Measurements from ENCODE around the gene THSD7A. TPM values are rescaled to one million over a fixed set of nuclear protein-coding genes. Genes with fewer than 3 reads are reported as not detected.

Gene THSD7A
- total RNA-seq, 2 experiments from 2014 or later = not detected

DNA sequence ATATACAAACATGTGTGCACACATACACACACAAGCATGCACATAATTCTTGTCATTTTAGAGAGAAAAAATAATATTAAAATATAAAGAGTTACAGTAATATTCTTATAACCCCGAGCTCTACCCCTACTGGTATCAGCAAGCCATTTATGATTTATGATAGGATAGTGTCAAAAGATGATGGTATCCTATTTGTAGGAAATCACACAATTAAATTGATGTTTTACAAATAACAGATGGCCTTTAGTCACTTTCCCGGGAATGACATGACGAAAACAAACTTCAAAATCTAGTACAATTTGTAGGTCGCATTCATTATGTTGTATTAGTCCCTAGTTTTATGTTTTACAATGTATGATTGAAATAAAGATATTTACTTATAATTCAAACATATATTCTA, 36.8 kb downstream of the THSD7A start:
- CTCF ChIA-PET = interaction anchor here (0.5 kb wide), 1 partner anchor 664 kb away, joined by 3 read pairs; no protein-coding TSS in a partner anchor
- Mint-ChIP-seq H3K27me3 (no peaks in the 10 kb centered on the region), H3K27ac (no peak overlapping the region), H3K36me3 (no peaks in the 10 kb centered on the region), H3K9me3 (no peaks in the 10 kb centered on the region), H3K4me1 (ENCODE audit: low read depth) (no peaks in the 10 kb centered on the region), H3K4me3 (no peak overlapping the region)
- no peak for DNase-seq
- POLR2A ChIA-PET = no interaction called here
- intact Hi-C loops (cut with micrococcal nuclease) = no loop called here

DNA sequence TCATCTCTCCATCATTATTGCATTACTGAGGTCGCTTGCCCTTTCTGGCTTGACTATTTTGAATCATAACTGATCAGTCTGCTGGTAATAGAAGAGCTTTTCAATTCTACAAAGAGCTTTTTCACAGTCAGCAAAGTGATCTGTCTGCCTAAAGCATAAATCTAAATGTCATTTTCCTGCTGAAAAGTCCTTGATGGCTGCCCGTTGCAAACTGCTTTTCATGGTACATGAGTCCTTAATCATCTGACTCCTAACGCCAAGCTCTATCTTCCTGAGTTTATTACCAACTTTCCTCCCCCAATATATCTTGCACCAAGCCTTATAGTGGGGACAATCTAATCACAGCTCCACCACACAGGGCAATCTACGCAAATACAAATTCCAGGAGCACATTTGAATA, 39.8 kb downstream of the THSD7A start:
- Mint-ChIP-seq H3K27me3 (no peaks in the 10 kb centered on the region), H3K27ac (no peak overlapping the region), H3K36me3 (no peaks in the 10 kb centered on the region), H3K4me1 (ENCODE audit: low read depth) (no peaks in the 10 kb centered on the region), H3K9me3 (no peaks in the 10 kb centered on the region), H3K4me3 (no peak overlapping the region)
- intact Hi-C loops (cut with micrococcal nuclease) = no loop called here
- ChIA-PET CTCF (no interaction called here), POLR2A (no interaction called here)
- DNase-seq = no peak

DNA sequence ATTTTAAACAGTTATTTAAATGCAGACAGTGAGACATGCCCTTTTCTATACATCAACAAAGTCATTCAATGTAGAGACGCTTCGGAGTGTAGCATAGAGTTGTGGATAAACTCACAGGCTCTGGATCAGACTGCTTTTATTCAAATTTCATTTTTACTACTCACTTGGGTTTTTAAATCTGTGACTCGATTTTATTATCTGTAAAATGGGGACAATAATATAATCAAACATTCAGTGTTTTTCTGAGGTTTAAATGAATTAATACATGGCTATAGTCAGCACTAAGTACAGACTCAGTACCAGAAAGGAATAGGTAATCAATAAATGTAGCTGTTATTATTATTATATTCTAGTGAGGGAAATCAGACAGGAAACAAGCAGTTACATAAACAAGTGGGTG, 43.4 kb downstream of the THSD7A start:
- Mint-ChIP-seq H3K27me3 (no peaks in the 10 kb centered on the region), H3K27ac (no peak overlapping the region), H3K36me3 (no peaks in the 10 kb centered on the region), H3K4me1 (ENCODE audit: low read depth) (no peaks in the 10 kb centered on the region), H3K9me3 (no peaks in the 10 kb centered on the region), H3K4me3 (no peak overlapping the region)
- ChIA-PET POLR2A (no interaction called here), CTCF (interaction anchor here (1.0 kb wide), 1 partner anchor 8 kb away, joined by 3 read pairs; no protein-coding TSS in a partner anchor)
- intact Hi-C loops (cut with micrococcal nuclease) = no loop called here
- no peak for DNase-seq

DNA sequence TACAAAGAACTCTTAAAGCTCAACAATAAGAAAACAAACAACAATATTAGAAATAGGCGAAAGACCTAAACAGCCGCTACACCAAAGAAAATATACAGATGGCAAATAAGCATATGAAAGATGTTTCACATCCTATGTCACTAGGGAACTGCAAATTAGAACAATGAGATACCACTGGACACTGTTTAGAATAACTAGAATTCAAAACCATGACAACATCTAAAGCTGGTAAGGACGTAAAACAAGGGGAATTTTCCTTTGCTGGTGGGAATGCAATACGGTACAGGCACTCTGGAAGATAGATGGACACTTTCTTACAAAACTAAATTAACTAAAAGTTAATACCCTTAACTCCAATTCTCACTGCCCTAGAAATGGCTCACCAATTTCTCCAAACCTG, 44.5 kb downstream of the THSD7A start:
- ChIA-PET POLR2A (no interaction called here), CTCF (no interaction called here)
- DNase-seq = no peak
- H3K27me3 Mint-ChIP-seq = no peaks in the 10 kb centered on the region
- H3K9me3 Mint-ChIP-seq = no peaks in the 10 kb centered on the region
- H3K27ac Mint-ChIP-seq = no peak overlapping the region
- H3K4me1 Mint-ChIP-seq (ENCODE audit: low read depth) = no peaks in the 10 kb centered on the region
- intact Hi-C loops (cut with micrococcal nuclease) = no loop called here
- H3K36me3 Mint-ChIP-seq = no peaks in the 10 kb centered on the region
- H3K4me3 Mint-ChIP-seq = no peak overlapping the region

DNA sequence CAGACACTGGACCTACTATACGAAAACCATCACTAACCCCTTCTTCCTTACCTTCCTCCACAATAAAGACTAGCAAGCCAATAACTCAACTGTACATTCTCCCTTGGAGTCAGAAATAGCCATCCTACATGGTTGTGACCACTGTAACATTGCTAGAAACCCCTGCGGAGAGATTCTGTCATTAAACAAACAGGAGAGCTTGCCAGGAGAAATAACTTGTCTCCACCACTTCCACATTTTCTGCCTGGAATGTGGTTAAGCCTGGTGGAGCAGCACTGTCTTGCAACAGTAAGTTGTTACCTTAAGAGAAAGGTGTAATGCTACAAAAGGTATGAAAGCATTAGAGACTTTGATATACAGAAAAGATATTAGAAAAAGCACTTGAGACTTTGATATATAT, 45.8 kb downstream of the THSD7A start:
- intact Hi-C loops (cut with micrococcal nuclease) = no loop called here
- ChIA-PET POLR2A (no interaction called here), CTCF (no interaction called here)
- H3K27me3 Mint-ChIP-seq = no peaks in the 10 kb centered on the region
- H3K36me3 Mint-ChIP-seq = no peaks in the 10 kb centered on the region
- H3K27ac Mint-ChIP-seq = no peak overlapping the region
- DNase-seq = no peak
- H3K4me1 Mint-ChIP-seq (ENCODE audit: low read depth) = no peaks in the 10 kb centered on the region
- H3K4me3 Mint-ChIP-seq = no peak overlapping the region
- no peaks in the 10 kb centered on the region for H3K9me3 Mint-ChIP-seq

DNA sequence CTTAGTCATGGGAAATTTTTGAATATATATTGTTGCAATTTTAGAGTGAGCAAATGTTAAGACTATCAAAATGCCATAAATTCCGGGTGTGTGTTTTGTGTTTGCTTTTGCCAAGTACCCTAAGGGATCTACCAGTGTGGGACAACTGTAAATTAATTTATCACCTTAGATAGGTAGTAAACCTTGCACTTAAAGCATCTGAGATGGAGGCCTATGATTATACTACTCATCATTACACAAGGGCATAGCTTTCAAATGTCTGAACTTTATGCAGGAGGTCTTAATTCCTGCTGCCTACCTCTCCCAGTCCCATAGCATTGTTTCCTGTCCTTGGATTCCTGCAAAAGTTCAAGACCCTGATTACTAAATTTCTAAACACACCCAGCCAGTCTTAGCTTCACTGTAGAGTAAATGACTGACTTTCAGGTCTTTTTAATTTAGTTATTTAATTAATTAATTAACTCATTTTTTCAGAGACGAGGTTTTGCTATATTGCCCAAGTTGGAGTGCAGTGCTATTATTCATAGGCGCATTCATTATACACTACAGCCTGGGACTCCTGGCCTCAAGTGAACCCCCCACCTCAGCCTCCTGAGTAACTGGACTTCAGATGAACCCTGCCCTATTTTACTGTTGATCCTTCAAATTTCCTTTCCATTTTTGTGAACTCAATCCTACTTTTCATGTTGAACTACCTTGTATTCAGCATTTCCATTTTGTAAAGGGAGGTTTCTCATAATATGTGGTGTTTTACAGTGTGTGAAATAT, 47.0 kb downstream of the THSD7A start:
- H3K27me3 Mint-ChIP-seq = no peaks in the 10 kb centered on the region
- H3K36me3 Mint-ChIP-seq = no peaks in the 10 kb centered on the region
- no peak overlapping the region for H3K27ac Mint-ChIP-seq
- intact Hi-C loops (cut with micrococcal nuclease) = no loop called here
- H3K4me3 Mint-ChIP-seq = no peak overlapping the region
- H3K9me3 Mint-ChIP-seq = no peaks in the 10 kb centered on the region
- no peaks in the 10 kb centered on the region for H3K4me1 Mint-ChIP-seq (ENCODE audit: low read depth)
- DNase-seq = no peak
- POLR2A ChIA-PET = no interaction called here
- CTCF ChIA-PET = no interaction called here

DNA sequence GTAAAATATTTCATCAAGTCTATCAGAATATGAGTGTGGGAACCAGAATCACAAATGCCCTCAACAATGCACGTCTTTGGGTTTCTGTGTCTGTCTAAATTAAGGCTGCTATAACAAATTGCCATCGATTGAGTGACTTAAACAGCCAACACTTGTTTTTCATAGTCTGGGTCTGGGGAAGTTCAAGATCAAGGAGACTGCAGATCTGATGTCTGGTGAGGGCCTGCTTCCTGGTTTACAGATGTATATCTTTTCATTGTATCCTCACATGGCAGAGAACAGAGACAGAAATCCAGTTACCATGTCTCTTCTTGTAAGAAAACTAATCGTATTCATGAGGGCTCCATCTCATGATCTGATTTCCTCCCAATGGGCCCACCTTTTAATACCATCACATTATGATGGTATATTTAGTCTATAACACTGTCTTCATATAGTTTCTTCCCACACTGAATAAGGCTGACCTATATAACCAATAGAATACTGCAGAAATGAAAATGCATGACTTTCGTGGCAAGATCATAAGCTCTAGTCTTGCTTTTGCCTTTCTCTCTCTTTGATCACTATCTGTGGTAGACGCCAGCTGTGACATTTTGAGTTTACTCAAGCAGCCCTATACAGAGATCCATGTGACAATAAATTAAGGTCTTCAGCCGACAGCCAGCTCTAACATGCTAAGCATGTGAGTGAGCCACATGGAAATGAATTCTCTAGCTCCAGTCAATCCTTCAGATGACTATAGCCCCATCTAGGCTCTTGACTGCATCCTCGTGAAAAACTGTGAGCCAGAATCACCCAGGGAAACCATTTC, 51.9 kb downstream of the THSD7A start:
- DNase-seq = no peak
- H3K27ac Mint-ChIP-seq = no peak overlapping the region
- POLR2A ChIA-PET = no interaction called here
- CTCF ChIA-PET = interaction anchor here (0.7 kb wide), 1 partner anchor 9 kb away, joined by 3 read pairs; no protein-coding TSS in a partner anchor
- intact Hi-C loops (cut with micrococcal nuclease) = no loop called here
- H3K27me3 Mint-ChIP-seq = no peaks in the 10 kb centered on the region
- H3K4me3 Mint-ChIP-seq = no peak overlapping the region
- H3K36me3 Mint-ChIP-seq = no peaks in the 10 kb centered on the region
- H3K4me1 Mint-ChIP-seq (ENCODE audit: low read depth) = no peaks in the 10 kb centered on the region
- no peaks in the 10 kb centered on the region for H3K9me3 Mint-ChIP-seq

DNA sequence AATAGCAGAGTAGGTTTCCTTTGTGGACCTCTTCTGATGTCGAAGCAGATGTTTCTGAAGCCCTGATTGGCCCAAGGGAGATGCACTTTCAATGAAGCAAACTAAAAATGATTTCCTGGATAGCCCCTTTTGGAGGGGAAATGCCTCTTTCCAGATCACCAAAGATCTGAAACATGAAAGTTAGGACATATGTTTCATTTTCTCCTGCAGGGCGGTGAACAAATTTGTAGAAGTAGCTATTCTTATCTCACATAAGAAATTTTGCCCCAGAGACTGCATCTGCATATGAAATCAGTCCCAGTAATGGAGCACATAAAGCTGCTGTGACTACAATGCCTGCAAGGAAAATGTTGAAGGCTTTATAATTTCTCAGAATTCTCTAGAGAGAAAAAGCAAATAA, 56.0 kb downstream of the THSD7A start:
- intact Hi-C loops (cut with micrococcal nuclease) = no loop called here
- no peaks in the 10 kb centered on the region for H3K4me1 Mint-ChIP-seq (ENCODE audit: low read depth)
- ChIA-PET POLR2A (no interaction called here), CTCF (no interaction called here)
- H3K4me3 Mint-ChIP-seq = no peak overlapping the region
- H3K36me3 Mint-ChIP-seq = no peaks in the 10 kb centered on the region
- no peak for DNase-seq
- H3K27me3 Mint-ChIP-seq = no peaks in the 10 kb centered on the region
- no peaks in the 10 kb centered on the region for H3K9me3 Mint-ChIP-seq
- H3K27ac Mint-ChIP-seq = no peak overlapping the region

DNA sequence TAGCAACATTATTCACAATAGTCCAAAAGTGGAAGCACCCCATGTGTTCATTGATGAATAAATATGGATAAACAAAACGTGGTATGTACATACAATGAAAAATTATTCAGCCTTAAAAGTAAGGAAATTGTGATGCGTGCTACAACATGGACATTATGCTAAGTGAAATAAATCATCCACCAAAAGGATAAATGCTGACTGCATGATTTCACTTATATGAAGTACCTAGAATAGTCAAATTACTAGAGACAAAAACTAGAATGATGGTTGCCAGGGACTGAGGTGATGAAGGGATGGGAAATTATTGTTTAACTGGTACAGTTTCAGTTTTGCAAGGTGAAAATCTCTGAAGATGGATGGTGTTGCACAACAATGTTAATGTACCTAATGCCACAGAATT, 56.6 kb downstream of the THSD7A start:
- Mint-ChIP-seq H3K36me3 (no peaks in the 10 kb centered on the region), H3K9me3 (no peaks in the 10 kb centered on the region), H3K27me3 (no peaks in the 10 kb centered on the region), H3K27ac (no peak overlapping the region), H3K4me3 (no peak overlapping the region), H3K4me1 (ENCODE audit: low read depth) (no peaks in the 10 kb centered on the region)
- ChIA-PET CTCF (no interaction called here), POLR2A (no interaction called here)
- DNase-seq = no peak
- intact Hi-C loops (cut with micrococcal nuclease) = no loop called here

DNA sequence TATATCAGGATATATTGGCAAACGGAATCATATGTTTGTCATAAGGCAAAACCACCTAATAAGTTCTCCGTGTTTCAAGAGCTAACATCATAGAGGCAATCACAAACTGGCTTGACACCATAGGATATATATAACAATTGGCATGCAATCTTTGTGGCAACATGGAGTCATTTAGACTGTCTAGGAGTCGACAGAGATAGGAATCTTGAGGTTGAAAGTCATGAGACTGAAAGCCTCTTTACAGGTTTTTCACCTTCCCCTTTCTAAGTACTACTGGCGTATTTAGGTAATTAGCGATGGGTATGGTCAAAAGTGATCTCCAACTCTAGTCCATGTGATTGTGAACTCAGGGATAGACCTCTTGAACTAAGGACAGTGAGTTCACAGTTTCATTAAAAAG, 63.7 kb downstream of the THSD7A start:
- ChIA-PET POLR2A (no interaction called here), CTCF (no interaction called here)
- Mint-ChIP-seq H3K27me3 (no peaks in the 10 kb centered on the region), H3K36me3 (no peaks in the 10 kb centered on the region), H3K4me1 (ENCODE audit: low read depth) (no peaks in the 10 kb centered on the region), H3K27ac (no peak overlapping the region), H3K9me3 (no peaks in the 10 kb centered on the region), H3K4me3 (no peak overlapping the region)
- DNase-seq = no peak
- intact Hi-C loops (cut with micrococcal nuclease) = no loop called here

DNA sequence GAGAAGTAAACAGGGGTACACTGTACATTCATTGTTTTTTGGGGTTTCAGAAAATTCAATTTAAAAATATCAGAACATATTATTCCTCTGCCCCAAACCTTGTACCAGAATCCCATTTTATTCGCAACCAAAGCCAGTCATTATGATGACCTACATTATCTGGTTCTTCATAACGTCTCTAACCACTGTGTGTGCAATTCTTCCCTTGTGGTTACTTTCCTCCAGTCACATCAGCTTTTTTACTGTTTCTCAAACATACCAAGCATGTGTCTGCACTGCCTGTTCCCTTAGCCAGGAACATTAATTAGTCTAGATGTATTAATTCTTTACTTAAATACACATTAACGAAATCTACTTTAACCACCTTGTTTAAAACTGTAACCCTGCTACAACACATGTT, 64.8 kb downstream of the THSD7A start:
- ChIA-PET CTCF (no interaction called here), POLR2A (no interaction called here)
- Mint-ChIP-seq H3K36me3 (no peaks in the 10 kb centered on the region), H3K27ac (no peak overlapping the region), H3K9me3 (no peaks in the 10 kb centered on the region), H3K27me3 (no peaks in the 10 kb centered on the region), H3K4me3 (no peak overlapping the region), H3K4me1 (ENCODE audit: low read depth) (no peaks in the 10 kb centered on the region)
- DNase-seq = no peak
- intact Hi-C loops (cut with micrococcal nuclease) = no loop called here

DNA sequence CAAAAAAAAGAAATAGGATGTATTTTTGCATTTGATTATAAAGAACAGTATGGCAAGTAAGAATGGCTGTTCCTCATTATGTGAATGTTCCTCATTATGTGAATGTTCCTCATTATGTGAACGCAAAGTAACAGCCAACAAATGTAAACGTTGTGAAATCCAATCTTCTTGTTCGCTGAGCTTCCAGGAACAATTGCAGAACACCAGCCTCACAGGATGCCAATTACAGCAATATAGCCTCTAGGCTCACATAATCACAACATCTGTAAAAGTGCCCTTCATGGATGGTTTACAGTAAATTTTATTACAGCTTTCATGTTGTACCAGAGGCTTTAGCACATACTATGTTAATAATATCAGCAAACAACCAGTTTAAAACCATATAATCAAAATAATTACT, 71.6 kb downstream of the THSD7A start:
- no peak for DNase-seq
- H3K9me3 Mint-ChIP-seq = no peaks in the 10 kb centered on the region
- no peak overlapping the region for H3K4me3 Mint-ChIP-seq
- H3K36me3 Mint-ChIP-seq = no peaks in the 10 kb centered on the region
- no peak overlapping the region for H3K27ac Mint-ChIP-seq
- ChIA-PET POLR2A (no interaction called here), CTCF (no interaction called here)
- H3K4me1 Mint-ChIP-seq (ENCODE audit: low read depth) = no peaks in the 10 kb centered on the region
- intact Hi-C loops (cut with micrococcal nuclease) = no loop called here
- no peaks in the 10 kb centered on the region for H3K27me3 Mint-ChIP-seq

DNA sequence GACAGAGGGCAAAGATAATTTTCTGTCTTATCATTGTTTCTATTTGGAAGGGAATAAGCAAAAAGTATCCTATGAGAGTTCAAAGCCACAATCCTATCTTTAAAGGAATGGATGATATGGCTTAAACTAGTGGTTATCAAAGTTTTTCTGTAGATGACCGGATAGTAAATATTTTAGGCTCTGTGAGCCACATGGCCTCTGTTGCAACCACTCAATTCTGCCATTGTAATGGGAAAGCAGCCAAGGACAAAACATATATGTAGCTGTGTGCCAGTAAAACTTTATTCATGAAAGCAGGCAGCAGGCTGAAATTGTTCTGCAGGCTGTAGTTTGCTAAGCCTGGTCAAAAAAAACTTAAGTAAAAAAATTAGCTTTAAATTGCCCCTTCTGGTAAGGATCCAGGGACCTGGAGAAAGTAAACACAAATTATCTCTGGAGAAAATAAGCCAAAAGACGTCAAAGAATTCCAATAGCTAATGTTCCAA, 73.3 kb downstream of the THSD7A start:
- Mint-ChIP-seq H3K4me1 (ENCODE audit: low read depth) (no peaks in the 10 kb centered on the region), H3K27me3 (no peaks in the 10 kb centered on the region), H3K4me3 (no peak overlapping the region), H3K36me3 (no peaks in the 10 kb centered on the region), H3K27ac (no peak overlapping the region), H3K9me3 (no peaks in the 10 kb centered on the region)
- POLR2A ChIA-PET = no interaction called here
- CTCF ChIA-PET = no interaction called here
- intact Hi-C loops (cut with micrococcal nuclease) = no loop called here
- DNase-seq = no peak
